Right forelimb (tissue), 1 donor: ENCODE measurements around the gene MITF.

Experiments
- DNase-seq: peaks from one replicate; pipeline ENCODE4 v3.0.0-alpha.2; 2018

MITF gene

GRCh38 chr3:69761896-69762767 lies 22.9 kb downstream of the MITF start:
- DNase-seq: no peak

- DNase-seq: no peak
Measured at GRCh38 chr3:69762768-69763229, 23.5 kb downstream of the MITF start.

GRCh38 chr3:69763458-69763857 lies 24.2 kb downstream of the MITF start:
- DNase-seq: no peak

- DNase-seq: no peak
Measured at GRCh38 chr3:69764121-69764741, 25.0 kb downstream of the MITF start.

GRCh38 chr3:69764861-69765260 lies 25.6 kb downstream of the MITF start:
- DNase-seq: no peak

GRCh38 chr3:69766638-69767037 lies 27.4 kb downstream of the MITF start:
- DNase-seq: no peak

- no peak for DNase-seq
Measured at GRCh38 chr3:69767571-69767970, 28.3 kb downstream of the MITF start.

- no peak for DNase-seq
Measured at GRCh38 chr3:69768438-69768837, 29.2 kb downstream of the MITF start.

- no peak for DNase-seq
Measured at GRCh38 chr3:69770219-69770618, 31.0 kb downstream of the MITF start.

- DNase-seq: no peak
Measured at GRCh38 chr3:69770976-69771634, 31.8 kb downstream of the MITF start.

- DNase-seq: no peak
Measured at GRCh38 chr3:69772152-69772867, 33.0 kb downstream of the MITF start.

- DNase-seq: no peak
Measured at GRCh38 chr3:69774029-69774428, 34.8 kb downstream of the MITF start.

- DNase-seq: no peak
Measured at GRCh38 chr3:69775751-69776150, 36.5 kb downstream of the MITF start.

- no peak for DNase-seq
Measured at GRCh38 chr3:69776289-69776688, 37.0 kb downstream of the MITF start.

GRCh38 chr3:69776920-69777581 lies 37.8 kb downstream of the MITF start:
- DNase-seq: no peak

- DNase-seq: no peak
Measured at GRCh38 chr3:69777582-69777967, 38.3 kb downstream of the MITF start.

- no peak for DNase-seq
Measured at GRCh38 chr3:69781593-69781992, 42.3 kb downstream of the MITF start.

- no peak for DNase-seq
Measured at GRCh38 chr3:69784954-69785514, 45.8 kb downstream of the MITF start.

- no peak for DNase-seq
Measured at GRCh38 chr3:69785769-69786320, 46.6 kb downstream of the MITF start.

- DNase-seq: no peak
Measured at GRCh38 chr3:69786854-69787253, 47.6 kb downstream of the MITF start.

- DNase-seq: no peak
Measured at GRCh38 chr3:69787436-69788168, 48.3 kb downstream of the MITF start.
